Spleen (tissue), 11 donors: ENCODE results near the gene JAM3. TPM values are rescaled to one million over a fixed set of nuclear protein-coding genes. Genes with fewer than 3 reads are reported as not detected.

Experiments
- DNase-seq: peaks from one replicate; pipeline ENCODE4 v3.0.0-alpha.2; 2020
- H3K27ac ChIP-seq, 8 donors: fragments of 200-600 bp; sonication (generic) in 7 of 8; 1 replicate in 4 of 8; 2 replicates in 4 of 8; pipeline versions ENCODE4 v1.5.0 to v1.8.0; 2016 to 2021; ENCODE audit warnings: inconsistent platforms in 4 of 8, mild to moderate bottlenecking in 4 of 8, moderate library complexity in 1 of 8
- H3K27me3 ChIP-seq, 7 donors: fragments of 200-600 bp; sonication (generic) in 6 of 7; replicated peaks in 1 of 7; 1 replicate in 4 of 7; 2 replicates in 3 of 7; pipeline versions ENCODE4 v1.5.0 to v1.8.0; 2016 to 2021; ENCODE audit warnings: inconsistent platforms in 3 of 7, mild to moderate bottlenecking in 1 of 7
- H3K36me3 ChIP-seq, 6 donors: fragments of 200-600 bp; sonication (generic) in 5 of 6; 1 replicate in 4 of 6; 2 replicates in 2 of 6; pipeline versions ENCODE4 v1.5.0 to v1.8.0; 2016 to 2021; ENCODE audit warnings: inconsistent platforms in 2 of 6
- H3K4me1 ChIP-seq, 6 donors: fragments of 200-600 bp; sonication (generic) in 5 of 6; 1 replicate in 3 of 6; 2 replicates in 3 of 6; pipeline versions ENCODE4 v1.5.0 to v1.8.0; 2016 to 2021; ENCODE audit warnings: inconsistent platforms in 3 of 6
- H3K4me3 ChIP-seq, 8 donors: fragments of 200-600 bp; sonication (generic) in 7 of 8; 1 replicate in 4 of 8; 2 replicates in 4 of 8; pipeline versions ENCODE4 v1.5.0 to v1.8.0; 2016 to 2021; ENCODE audit warnings: inconsistent platforms in 4 of 8, mild to moderate bottlenecking in 4 of 8, moderate library complexity in 2 of 8
- H3K9me3 ChIP-seq, 8 donors: fragments of 200-600 bp; sonication (generic) in 7 of 8; 1 replicate in 4 of 8; 2 replicates in 4 of 8; pipeline versions ENCODE4 v1.5.0 to v1.8.0; 2016 to 2021; ENCODE audit warnings: inconsistent platforms in 4 of 8
- POLR2A ChIP-seq, 3 donors: fragments of 450-650 bp; IDR thresholded peaks; one replicate each; pipeline ENCODE4 v1.5.1; 2017; ENCODE audit warnings: antibody characterized with exemption in 3 of 3, mild to moderate bottlenecking in 1 of 3
- POLR2AphosphoS5 ChIP-seq, 3 donors: sonication (generic); formaldehyde crosslinking; IDR thresholded peaks; one replicate each; pipeline ENCODE4 v1.5.1; 2017; ENCODE audit warnings: antibody characterized with exemption in 3 of 3
- WGBS, 5 donors: extraction: QIAGEN DNeasy Blood & Tissue Kit in 3 of 5; methylation state at CpG; one replicate each; pipeline versions ENCODE4 v1.1.5 to v1.1.7; 2013 to 2018; 5-methylcytosine and 5-hydroxymethylcytosine counted together
- intact Hi-C: fragments of 100-400 bp; cut with DNase I; formaldehyde crosslinking; loops from one replicate; pipeline ENCODE4 v1.15.0; 2023; ENCODE audit warnings: low total_unique reads
- polyA plus RNA-seq, 3 donors: library from polyadenylated mRNA; stranded (reverse); fragments of 200-250 nt; gene quantifications; one replicate each; pipeline ENCODE4 v1.2.1, GENCODE V29; 2013
- total RNA-seq, 7 donors: library from RNA; depleted of rRNA in 3 of 7; stranded (reverse); fragments of >200 nt in 3 of 7; fragmentation: NEBNext Ultra II Directional in 4 of 7; extraction: Animal tissue kit (Norgen Biotek cat#: 25700) in 4 of 7; gene quantifications; one replicate each; pipeline versions ENCODE4 v1.1.0 to v1.2.1, GENCODE V29; 2016 to 2021
- TF ChIP-seq, protein P1 (sequence below), 11 experiments: fragments of 200-600 bp in 7 of 11; fragments of 450-650 bp in 4 of 11; sonication (generic) in 4 of 11; IDR thresholded peaks in 8 of 11; conservative IDR thresholded peaks in 3 of 11; 1 replicate in 7 of 11; 2 replicates in 4 of 11; pipeline versions ENCODE4 v1.4.0 to v1.8.0; 2016 to 2021; ENCODE audit warnings: antibody characterized with exemption in 11 of 11, inconsistent platforms in 4 of 11, mild to moderate bottlenecking in 1 of 11
- donor health status: healthy with polysubstance abuse.
- donor health status: DM: no; HTN: no; CAD: no; lungs with moderate emphysema.
- donor health status: DM: no; HTN: no; CAD: no.
- donor health status: Bipolar disorder and iron deficiency.
- donor health status: healthy.
- donor health status: DM: no; HTN: no; CAD: no.
- donor health status: DM: yes; HTN: yes; CAD: no.

The JAM3 gene
- total and polyA plus RNA-seq, 10 donors = 9.5 to 28.7 (median 23.2) TPM

DNA sequence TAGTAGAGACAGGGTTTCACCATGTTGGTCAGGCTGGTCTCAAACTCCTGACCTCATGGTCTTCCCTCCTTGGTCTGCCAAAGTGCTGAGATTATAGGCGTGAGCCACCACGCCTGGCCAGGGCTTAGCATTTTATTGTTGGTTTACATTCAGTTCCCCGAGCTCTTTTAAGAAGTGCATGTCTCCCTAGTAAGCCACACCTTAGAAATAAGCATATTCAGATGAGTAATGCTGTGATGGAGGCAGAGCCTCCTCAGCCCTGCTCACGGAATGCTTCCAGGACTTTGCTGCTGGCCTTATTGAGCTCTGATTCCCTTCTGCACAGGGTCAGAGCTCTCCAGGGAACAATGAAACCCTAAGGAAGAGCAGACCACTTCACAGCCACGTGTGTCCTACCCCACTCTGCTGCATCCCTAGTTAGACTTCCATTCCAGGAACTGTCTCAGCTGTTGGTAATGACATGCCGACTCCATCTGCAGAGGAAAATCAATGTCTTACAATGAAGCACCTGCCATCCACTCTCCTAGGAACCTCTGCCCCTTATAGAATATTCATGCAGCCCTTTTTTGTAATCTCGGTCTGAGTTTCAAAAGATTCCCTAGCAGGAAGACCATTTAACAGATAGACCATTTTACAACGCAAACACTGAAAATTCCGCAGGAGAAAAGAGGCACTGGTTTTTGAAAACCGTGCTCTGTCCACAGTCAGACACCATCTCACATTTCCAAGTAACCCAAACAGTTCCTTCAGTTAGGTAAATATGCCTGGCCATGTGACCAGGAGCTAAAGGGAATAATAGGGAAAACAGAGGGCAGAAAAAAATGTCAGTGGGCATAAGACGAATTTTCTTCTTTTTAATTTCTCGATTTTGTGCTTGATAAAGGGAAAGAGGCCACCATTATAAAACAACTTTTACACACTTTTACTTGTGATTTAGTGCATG, 1.7 kb upstream of the JAM3 start:
- DNase-seq = no peak
- intact Hi-C loops = no loop called here

DNA sequence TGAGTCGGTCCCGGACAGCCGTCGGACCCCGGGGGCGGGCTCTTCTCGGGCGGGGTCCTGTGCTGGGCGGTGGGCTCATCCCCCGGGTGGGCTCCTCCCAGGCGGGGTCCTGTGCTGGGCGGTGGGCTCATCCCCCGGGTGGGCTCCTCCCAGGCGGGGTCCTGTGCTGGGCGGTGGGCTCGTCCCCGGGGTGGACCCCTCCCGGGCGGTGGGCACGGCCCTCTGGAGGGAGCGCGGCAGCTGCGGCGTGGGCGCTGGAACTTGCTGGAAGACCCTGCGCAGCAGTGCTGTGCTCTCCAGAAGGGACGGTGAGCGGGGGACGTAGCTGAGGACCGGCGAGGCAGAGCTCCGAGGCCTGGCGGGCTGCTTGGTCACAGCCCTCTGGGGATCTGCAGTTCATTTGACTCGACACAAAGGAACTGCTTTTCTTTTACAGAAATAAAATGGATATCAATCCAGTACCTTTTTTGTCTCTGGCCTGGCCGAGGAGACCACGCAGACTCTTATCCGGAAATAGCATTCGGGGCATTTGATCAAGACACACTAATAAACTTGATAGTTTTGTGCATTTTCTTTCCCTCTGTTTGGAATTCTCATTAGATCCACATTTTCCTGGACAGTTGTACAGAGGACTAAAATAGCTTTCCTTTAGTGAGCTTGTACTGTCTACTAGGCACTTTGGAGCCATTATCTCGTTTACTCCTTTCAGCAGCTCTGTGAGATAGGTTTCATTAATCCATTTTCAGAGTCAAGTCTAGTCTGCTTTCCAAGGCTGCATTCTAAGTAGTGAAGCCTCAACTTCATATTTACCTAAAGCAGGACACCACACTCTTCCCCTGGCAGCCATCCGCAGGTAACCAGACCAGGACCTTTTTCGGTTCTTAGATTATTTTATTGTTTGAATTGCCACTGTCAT, 812 bp downstream of the JAM3 start:
- WGBS, 5 donors = 22 to 45% (median 25%) methylated on average over 17 to 41 of the region's 41 CpGs
- Histone ChIP-seq H3K4me1 (peaks cover 6 to 50% (median 19%) of the 10 kb centered on the region in 6 donors), H3K9me3 (no peaks in the 10 kb centered on the region), H3K4me3 (peak overlapping the region; percentile 46 to 79 (median 58)), H3K36me3 (no peaks in the 10 kb centered on the region), H3K27ac (peak overlapping the region in 7 of 8 donors; percentile 24 to 86 (median 74)), H3K27me3 (peaks cover 0 to 44% (median 5%) of the 10 kb centered on the region in 7 donors)
- intact Hi-C loops = no loop called here
- peak; percentile 85 for DNase-seq
- TF ChIP-seq, protein P1, sequence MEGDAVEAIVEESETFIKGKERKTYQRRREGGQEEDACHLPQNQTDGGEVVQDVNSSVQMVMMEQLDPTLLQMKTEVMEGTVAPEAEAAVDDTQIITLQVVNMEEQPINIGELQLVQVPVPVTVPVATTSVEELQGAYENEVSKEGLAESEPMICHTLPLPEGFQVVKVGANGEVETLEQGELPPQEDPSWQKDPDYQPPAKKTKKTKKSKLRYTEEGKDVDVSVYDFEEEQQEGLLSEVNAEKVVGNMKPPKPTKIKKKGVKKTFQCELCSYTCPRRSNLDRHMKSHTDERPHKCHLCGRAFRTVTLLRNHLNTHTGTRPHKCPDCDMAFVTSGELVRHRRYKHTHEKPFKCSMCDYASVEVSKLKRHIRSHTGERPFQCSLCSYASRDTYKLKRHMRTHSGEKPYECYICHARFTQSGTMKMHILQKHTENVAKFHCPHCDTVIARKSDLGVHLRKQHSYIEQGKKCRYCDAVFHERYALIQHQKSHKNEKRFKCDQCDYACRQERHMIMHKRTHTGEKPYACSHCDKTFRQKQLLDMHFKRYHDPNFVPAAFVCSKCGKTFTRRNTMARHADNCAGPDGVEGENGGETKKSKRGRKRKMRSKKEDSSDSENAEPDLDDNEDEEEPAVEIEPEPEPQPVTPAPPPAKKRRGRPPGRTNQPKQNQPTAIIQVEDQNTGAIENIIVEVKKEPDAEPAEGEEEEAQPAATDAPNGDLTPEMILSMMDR (IDR thresholded peaks at IDR 0.05 in 8 of 11, conservative IDR thresholded peaks at IDR 0.05 in 3 of 11) = no peak
- TF ChIP-seq POLR2AphosphoS5 (IDR thresholded peaks at IDR 0.05) (no peak), POLR2A (IDR thresholded peaks at IDR 0.05) (no peak)

More for the DNA sequence above, 1.7 kb upstream of the JAM3 start:
- H3K4me3 ChIP-seq = no peak overlapping the region
- WGBS, 5 donors = 80 to 84% (median 84%) methylated on average over 12 of the region's 12 CpGs
- no peaks in the 10 kb centered on the region for H3K9me3 ChIP-seq
- peaks cover 0 to 56% (median 5%) of the 10 kb centered on the region in 7 donors for H3K27me3 ChIP-seq
- TF ChIP-seq POLR2A (IDR thresholded peaks at IDR 0.05) = no peak
- no peak for TF ChIP-seq POLR2AphosphoS5 (IDR thresholded peaks at IDR 0.05)
- TF ChIP-seq, protein P1 (IDR thresholded peaks at IDR 0.05 in 8 of 11, conservative IDR thresholded peaks at IDR 0.05 in 3 of 11) = no peak
- peaks cover 6 to 47% (median 20%) of the 10 kb centered on the region in 6 donors for H3K4me1 ChIP-seq
- H3K36me3 ChIP-seq = no peaks in the 10 kb centered on the region
- H3K27ac ChIP-seq = no peak overlapping the region

DNA sequence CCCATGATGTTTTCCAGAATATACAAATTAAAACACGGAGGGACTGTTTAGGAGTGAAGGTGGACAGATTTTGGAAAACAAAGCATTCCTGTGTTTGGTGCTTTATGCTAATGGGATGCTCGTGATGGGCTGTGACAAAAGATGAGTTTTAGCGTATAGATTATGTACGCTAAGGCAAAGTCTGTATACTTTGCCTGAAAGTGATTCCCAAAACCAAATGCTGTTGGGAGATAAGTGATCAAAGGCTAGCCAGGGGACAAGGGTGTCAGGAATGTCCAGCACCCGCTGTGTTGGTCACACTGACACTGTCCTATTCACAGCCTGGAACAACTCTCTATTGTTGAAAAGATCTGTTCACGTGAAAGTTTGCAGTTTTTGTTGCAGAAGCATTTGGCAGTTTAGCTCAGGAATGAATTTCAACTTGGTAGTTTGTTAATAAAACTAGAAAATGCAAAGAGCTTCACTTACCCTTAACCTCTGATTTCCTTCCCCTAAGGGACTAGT, 1.5 kb downstream of the JAM3 start:
- intact Hi-C loops = no loop called here
- Histone ChIP-seq H3K4me1 (peaks cover 6 to 50% (median 19%) of the 10 kb centered on the region in 6 donors), H3K36me3 (no peaks in the 10 kb centered on the region), H3K27me3 (peaks cover 0 to 43% (median 5%) of the 10 kb centered on the region in 7 donors), H3K9me3 (no peaks in the 10 kb centered on the region), H3K4me3 (peak overlapping the region in 2 of 8 donors; percentile 66 to 75), H3K27ac (peak overlapping the region in 1 of 8 donors; percentile 79)
- DNase-seq = no peak
- TF ChIP-seq POLR2AphosphoS5 (IDR thresholded peaks at IDR 0.05) = no peak
- TF ChIP-seq, protein P1 (IDR thresholded peaks at IDR 0.05 in 8 of 11, conservative IDR thresholded peaks at IDR 0.05 in 3 of 11) = no peak
- TF ChIP-seq POLR2A (IDR thresholded peaks at IDR 0.05) = no peak
- 80 to 94% (median 86%) methylated on average over 6 of the region's 6 CpGs for WGBS, 5 donors
